Measurements from ENCODE around the gene ARPC1A.

DNA sequence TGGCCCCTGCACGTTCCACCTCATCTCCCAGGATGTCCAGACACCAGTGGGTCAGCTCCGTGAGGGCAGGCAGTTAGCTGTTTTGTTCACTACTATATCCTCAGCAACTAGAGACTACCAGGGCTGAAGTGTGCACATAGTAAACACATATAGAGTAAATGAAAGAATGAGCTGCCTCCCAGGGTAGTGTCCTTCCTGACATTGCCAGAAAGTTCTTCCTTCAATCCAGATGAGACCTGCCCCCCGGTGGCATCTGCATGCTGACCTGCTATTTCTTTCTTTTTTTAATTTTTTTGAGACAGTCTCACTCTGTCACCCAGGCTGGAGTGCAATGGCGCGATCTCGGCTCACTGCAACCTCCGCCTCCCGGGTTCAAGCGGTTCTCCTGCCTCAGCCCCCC lies 14.0 kb upstream of the ARPC1A start:
- no peak for TF ChIP-seq EZH2 (IDR thresholded peaks at IDR 0.05; ENCODE audit: insufficient read depth, low read length)
- TF ChIP-seq, protein P1, sequence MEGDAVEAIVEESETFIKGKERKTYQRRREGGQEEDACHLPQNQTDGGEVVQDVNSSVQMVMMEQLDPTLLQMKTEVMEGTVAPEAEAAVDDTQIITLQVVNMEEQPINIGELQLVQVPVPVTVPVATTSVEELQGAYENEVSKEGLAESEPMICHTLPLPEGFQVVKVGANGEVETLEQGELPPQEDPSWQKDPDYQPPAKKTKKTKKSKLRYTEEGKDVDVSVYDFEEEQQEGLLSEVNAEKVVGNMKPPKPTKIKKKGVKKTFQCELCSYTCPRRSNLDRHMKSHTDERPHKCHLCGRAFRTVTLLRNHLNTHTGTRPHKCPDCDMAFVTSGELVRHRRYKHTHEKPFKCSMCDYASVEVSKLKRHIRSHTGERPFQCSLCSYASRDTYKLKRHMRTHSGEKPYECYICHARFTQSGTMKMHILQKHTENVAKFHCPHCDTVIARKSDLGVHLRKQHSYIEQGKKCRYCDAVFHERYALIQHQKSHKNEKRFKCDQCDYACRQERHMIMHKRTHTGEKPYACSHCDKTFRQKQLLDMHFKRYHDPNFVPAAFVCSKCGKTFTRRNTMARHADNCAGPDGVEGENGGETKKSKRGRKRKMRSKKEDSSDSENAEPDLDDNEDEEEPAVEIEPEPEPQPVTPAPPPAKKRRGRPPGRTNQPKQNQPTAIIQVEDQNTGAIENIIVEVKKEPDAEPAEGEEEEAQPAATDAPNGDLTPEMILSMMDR (IDR thresholded peaks at IDR 0.05; ENCODE audit: insufficient read depth, low read depth, low read length), result no peak
